HG03354 (cell line): ENCODE results near the gene C11orf16.
A peak's percentile ranks its signal among the peaks of the same experiment; 100 is the strongest.
"Not testable (repeated sequence)": the region's sequence is repeated elsewhere in the genome, so short reads cannot be mapped to it uniquely, and the experiment has no call there.

Source experiments
- ATAC-seq: cut with Tn5 transposase; IDR thresholded peaks from one replicate; pipeline ENCODE4 v1.9.1; 2021; ENCODE audit warnings: mild to moderate bottlenecking; ENCODE audit not compliant: unreplicated experiment, poor library complexity, severe bottlenecking

C11orf16 gene

GRCh38 chr11:8932564-8933180 lies at the start of gene C11orf16:
TSS of gene C11orf16 (minus strand) at chr11:8932947. CDS start at chr11:8932308, 639 bp downstream.
- no peak for ATAC-seq

- ATAC-seq = no peak
Measured at GRCh38 chr11:8980485-8980884, 47.7 kb upstream of the C11orf16 start.

- not testable (repeated sequence) for ATAC-seq
Measured at GRCh38 chr11:8979365-8979764, 46.6 kb upstream of the C11orf16 start.

- ATAC-seq = no peak
Measured at GRCh38 chr11:8973121-8973520, 40.4 kb upstream of the C11orf16 start.

GRCh38 chr11:8971924-8972316 lies 39.2 kb upstream of the C11orf16 start:
- no peak for ATAC-seq

- no peak for ATAC-seq
Measured at GRCh38 chr11:8971196-8971923, 38.6 kb upstream of the C11orf16 start.

GRCh38 chr11:8967184-8967583 lies 34.4 kb upstream of the C11orf16 start:
- no peak for ATAC-seq

GRCh38 chr11:8964324-8965320 lies 31.9 kb upstream of the C11orf16 start, which contains the start of gene TMEM9B:
TSS of gene TMEM9B (minus strand) at chr11:8964442. CDS start at chr11:8964313, 129 bp downstream.
- peak; percentile 85 for ATAC-seq

GRCh38 chr11:8963569-8964323 lies 31.0 kb upstream of the C11orf16 start:
- ATAC-seq = peak; percentile 76

GRCh38 chr11:8962841-8963240 lies 30.1 kb upstream of the C11orf16 start:
- no peak for ATAC-seq

GRCh38 chr11:8961401-8961800 lies 28.7 kb upstream of the C11orf16 start:
- ATAC-seq = no peak

GRCh38 chr11:8959546-8960166 lies 26.9 kb upstream of the C11orf16 start:
- peak; percentile 43 for ATAC-seq

GRCh38 chr11:8956860-8957259 lies 24.1 kb upstream of the C11orf16 start:
- no peak for ATAC-seq

GRCh38 chr11:8948886-8949285 lies 16.1 kb upstream of the C11orf16 start:
- ATAC-seq = no peak

GRCh38 chr11:8947230-8947943 lies 14.6 kb upstream of the C11orf16 start:
- ATAC-seq = no peak

- no peak for ATAC-seq
Measured at GRCh38 chr11:8942518-8943066, 9.8 kb upstream of the C11orf16 start, which contains the start of gene ASCL3. TSS of gene ASCL3 (minus strand) at chr11:8943016. CDS start at chr11:8938161, 4,855 bp downstream.

GRCh38 chr11:8941341-8942103 lies 8.8 kb upstream of the C11orf16 start:
- no peak for ATAC-seq
